HG03469 (cell line): ENCODE results near the gene NAALADL2.

Experiments used
- ATAC-seq: cut with Tn5 transposase; IDR thresholded peaks from one replicate; pipeline ENCODE4 v1.9.1; 2021; ENCODE audit warnings: mild to moderate bottlenecking, moderate library complexity, moderate number of reproducible peaks; ENCODE audit not compliant: unreplicated experiment

The NAALADL2 gene

GRCh38 chr3:174960898-174961297 lies 101.8 kb downstream of the NAALADL2 start:
- ATAC-seq, result no peak

- no peak for ATAC-seq
These were observed 114.3 kb downstream of the NAALADL2 start for GRCh38 chr3:174973465-174973864.

DNA sequence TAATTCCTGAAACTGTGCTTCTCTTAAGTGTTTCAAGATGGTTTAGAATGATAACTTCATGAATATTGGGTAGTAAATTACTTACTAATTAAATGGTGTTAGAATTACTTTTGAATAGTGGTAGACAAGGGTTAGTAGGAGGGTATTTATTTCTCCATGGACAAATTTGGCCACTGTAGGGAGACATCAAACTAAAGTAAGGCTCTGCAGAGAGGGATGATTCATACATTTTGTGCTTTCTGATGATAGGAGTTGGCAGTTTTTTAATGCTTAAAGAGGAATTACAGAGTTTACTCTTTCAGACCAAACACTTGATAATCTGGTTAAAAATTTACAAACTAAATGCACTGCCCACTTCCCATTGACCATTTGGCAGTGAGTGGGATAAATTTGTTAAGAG lies 127.6 kb downstream of the NAALADL2 start:
- ATAC-seq, result no peak

- ATAC-seq, result no peak
These were observed 142.0 kb downstream of the NAALADL2 start for GRCh38 chr3:175001091-175001490.

DNA sequence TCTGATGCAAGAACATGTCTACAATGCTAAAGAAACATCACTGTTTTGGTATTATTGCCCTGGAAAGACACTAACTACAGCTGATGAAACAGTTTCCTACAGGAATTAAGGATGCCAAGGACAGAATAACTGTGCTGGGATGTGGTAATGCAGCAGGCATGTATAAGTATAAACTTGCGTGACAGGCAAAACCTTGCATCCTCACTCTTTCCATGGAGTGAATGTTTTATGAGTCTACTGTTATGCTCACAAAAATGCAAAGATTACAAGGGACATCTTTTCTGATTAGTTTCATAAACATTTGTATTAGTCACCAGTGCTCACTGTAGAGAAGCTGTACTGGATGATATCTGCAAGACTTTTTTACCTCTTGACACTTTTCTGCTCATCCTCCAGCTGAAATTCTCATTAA lies 143.6 kb downstream of the NAALADL2 start:
- no peak for ATAC-seq

DNA sequence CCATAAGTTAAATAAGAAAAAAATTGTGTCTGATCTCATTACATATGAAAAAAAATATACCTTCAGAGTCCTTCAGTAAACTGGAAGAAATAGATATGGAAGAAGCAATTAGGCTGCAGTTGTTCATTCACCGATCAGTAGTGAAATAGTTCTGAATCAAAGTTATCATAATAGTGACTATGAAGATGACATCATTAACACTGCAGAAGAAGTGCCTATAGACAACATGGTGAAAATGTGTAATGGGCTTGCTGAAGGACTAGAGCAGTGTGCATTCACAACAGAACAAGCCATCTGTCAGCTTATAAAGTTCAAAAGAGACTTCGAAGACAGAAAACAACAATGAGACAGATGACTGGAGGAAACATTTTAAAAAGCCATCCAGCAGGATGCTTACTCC lies 144.5 kb downstream of the NAALADL2 start:
- no peak for ATAC-seq

GRCh38 chr3:175005193-175005592 lies 146.1 kb downstream of the NAALADL2 start:
- no peak for ATAC-seq

DNA sequence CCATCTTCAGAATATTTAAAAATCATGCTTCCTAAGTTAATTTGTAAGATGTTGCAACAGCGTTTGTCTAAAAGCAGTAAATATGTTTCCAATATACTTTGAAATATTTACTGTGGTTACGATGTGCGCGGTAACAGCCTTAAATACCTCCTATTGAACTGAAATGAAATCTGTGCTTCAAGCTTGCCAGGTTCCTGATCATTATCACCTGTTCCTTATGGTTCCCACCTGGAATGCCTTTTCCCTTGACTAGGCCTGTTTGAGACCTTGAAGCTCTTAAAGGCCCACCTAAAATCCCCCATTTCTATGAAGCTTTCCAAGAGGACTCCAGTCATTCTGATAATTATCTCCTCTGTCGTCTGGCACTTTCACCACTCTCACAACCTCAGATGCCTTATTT lies 146.7 kb downstream of the NAALADL2 start:
- ATAC-seq, result no peak

GRCh38 chr3:175007306-175007705 lies 148.2 kb downstream of the NAALADL2 start:
- ATAC-seq, result no peak

DNA sequence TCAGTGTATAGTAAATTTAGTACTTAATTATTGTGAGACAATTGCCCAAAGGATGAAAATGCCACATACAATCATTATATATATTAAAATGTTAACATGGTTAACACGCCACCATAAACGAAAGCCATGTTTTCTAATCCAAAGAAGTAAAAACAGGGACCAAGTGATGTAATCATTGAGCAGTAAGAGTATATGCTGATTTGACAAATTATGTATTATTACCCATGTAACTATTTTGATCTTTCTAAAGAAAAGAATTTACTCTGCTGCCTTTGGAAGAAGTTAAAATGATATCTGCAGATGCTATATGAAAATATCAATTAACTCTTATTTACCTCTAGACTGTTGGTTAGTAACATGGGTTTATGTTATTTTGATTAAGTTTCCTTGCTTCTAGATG lies 150.2 kb downstream of the NAALADL2 start:
- ATAC-seq, result no peak

- no peak for ATAC-seq
These were observed 156.0 kb downstream of the NAALADL2 start for GRCh38 chr3:175015056-175015635.

DNA sequence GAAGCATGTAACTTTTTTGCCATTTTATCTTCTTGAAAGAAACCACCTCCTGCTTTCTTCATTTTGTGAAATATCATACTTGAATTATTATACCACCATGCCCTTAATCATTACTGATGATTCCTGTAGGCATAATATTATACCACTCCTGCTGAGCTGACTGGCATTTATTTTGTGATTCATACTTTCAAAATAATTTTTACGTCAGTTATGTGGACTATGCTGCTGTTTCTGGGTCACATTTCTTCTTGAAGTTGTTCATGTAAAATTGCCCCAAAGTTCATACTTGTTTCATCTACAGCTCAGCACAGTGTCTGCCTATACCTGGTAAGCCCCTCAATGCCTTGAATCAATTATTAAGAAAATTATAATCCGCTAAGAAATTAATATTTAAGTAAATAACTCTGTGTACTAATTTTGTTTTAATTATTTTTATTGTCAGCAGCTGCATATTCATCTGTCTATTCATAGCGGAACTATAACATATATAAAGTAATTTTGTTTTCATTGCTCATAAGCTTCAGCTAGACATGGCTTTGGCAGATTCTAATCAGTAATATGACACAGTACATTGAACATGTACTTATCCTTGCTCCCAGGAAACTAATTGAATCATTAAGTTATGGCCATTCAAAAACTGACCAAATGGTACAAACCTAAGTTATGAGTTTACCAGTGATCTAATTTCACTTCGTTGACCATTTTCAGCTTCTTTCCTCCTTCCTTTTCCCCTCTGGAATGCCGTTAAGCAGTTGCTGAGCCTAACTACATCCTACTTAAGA lies 160.0 kb downstream of the NAALADL2 start:
- no peak for ATAC-seq

DNA sequence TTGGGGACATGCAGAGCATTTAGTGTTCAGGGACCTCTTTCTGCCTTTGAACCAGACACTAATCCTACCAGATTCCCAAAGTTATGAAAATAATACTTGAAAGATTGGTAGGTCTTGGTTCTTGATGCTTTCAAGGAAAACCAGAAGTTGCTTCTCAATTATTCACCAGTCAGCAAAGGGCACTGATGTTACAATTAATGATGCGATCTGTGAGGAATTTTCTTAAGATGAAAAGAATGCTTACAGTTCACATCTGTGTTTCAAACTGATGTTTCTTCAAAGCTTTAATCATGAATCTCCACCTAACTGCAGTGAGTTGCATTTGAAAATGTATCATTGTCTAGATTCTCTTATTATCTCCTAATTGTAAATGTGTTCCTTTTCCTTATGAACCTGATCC lies 161.0 kb downstream of the NAALADL2 start:
- ATAC-seq, result no peak

GRCh38 chr3:175029828-175030227 lies 170.7 kb downstream of the NAALADL2 start:
- ATAC-seq, result no peak

DNA sequence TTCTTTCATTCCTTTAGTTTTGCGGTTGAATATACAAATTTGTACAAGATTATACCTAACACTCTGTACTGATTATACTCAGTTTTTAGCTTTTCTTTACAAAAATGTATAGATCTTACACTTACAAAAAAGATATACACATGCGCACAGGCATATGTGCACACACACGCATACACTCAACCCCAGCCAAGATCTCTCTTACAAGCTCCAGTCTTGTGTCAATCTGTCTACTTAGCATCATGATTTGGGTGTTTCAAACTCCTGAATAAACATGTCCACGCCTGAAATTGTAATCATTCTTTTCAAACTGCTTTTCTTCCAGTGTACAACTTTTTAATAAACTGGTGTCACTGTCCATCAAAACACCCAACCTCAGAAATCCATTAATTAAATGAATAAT lies 180.7 kb downstream of the NAALADL2 start:
- ATAC-seq, result no peak

DNA sequence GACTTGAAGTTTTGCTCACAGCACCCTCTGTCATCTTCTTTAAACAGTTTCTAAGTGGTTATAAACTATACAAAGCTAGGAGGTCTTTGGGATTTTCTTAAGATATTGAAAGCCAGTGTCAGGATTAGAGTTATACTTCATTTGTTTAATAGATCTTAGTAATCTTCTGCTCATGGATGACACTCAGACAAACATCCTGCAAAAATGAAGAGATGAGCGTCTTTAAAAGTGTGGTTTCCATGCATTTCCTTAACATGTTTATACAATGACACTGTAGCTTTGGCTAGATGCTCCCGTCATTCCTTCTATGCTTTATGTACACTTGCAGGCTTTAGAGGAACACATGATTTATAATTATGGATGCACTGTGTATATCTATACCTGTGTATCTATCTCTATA lies 182.2 kb downstream of the NAALADL2 start:
- ATAC-seq, result no peak

- ATAC-seq, result no peak
These were observed 187.5 kb downstream of the NAALADL2 start for GRCh38 chr3:175046601-175047000.

- no peak for ATAC-seq
These were observed 188.7 kb downstream of the NAALADL2 start for GRCh38 chr3:175047786-175048185.

- no peak for ATAC-seq
These were observed 198.3 kb downstream of the NAALADL2 start for GRCh38 chr3:175057401-175057800.

DNA sequence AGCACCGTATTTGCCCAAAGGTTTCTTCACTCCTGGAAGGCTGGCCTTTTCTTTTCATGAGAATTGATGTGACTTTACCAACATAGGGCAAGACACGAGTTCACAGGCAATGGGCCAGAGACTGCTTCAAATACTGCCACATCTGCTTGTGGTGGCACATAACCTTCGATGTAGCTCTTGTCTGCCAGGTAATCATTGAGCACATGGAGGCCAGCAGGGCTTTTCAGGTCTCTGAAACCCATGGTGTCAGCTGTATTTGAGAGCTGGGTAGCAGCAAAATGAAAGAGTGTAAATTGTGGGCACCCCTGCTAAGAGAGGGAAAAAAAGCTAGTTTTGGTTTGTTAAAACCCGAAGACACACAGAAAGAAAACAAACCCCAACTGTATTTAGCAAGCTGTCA lies 200.7 kb downstream of the NAALADL2 start:
- ATAC-seq, result no peak

GRCh38 chr3:175065497-175065896 lies 206.4 kb downstream of the NAALADL2 start:
- no peak for ATAC-seq

DNA sequence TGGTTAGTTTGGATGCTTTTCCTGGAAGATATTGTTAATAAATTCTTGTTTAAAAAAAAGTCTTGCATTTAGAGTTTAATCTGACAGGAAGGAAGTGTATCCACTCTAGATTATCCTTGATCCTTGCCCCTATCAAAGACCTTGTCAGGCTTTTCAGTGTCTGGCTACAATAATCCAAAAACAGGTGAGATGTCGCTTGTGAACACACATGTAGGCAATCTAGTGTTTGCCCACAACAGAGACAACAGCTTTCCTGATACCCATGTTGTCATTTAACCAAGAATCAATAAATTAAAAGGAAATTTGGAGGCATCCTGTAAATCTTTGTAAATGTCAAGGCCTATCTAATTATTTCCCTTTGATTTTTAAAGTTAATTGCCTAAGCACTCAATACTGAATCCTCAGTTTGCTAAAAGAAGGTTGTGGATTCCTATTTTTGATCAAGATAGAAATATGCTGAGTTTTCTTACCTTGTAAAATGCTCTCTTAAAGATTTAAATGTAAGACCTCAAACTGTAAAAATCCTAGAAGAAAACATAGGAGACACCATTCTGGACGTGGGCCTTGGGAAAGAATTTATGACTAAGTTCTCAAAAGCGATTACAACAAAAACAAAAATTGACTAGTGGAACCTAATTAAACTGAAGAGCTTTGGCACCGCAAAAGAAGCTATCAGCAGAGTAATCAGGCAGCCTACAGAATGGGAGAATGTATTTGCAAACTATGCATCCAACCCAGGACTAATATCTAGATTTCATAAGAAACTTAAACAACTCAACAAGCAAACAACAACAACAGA lies 207.7 kb downstream of the NAALADL2 start:
- ATAC-seq, result no peak
